ENCODE data around the gene STX12.
"Not testable (repeated sequence)": the region's sequence is repeated elsewhere in the genome, so short reads cannot be mapped to it uniquely, and the experiment has no call there.

Gene STX12

GRCh38 chr1:27772932-27773825 is at the start of gene STX12:
Gene STX12 (plus strand): TSS chr1:27773219. CDS start chr1:27773308, 89 bp downstream.
- peak; percentile 96 for DNase-seq

- no peak for DNase-seq
Measured at GRCh38 chr1:27724961-27725373, 48.1 kb upstream of the STX12 start.

GRCh38 chr1:27725374-27726172 is 47.4 kb upstream of the STX12 start, which contains the start of gene FAM76A:
Gene FAM76A (plus strand): TSS chr1:27725961. CDS start chr1:27726081, 120 bp downstream.
- DNase-seq = peak; percentile 97

- no peak for DNase-seq
Measured at GRCh38 chr1:27726173-27727044, 46.6 kb upstream of the STX12 start.

- DNase-seq = no peak
Measured at GRCh38 chr1:27727126-27727525, 45.9 kb upstream of the STX12 start.

- no peak for DNase-seq
Measured at GRCh38 chr1:27736252-27736651, 36.8 kb upstream of the STX12 start.

GRCh38 chr1:27741121-27741520 is 31.9 kb upstream of the STX12 start:
- DNase-seq = no peak

GRCh38 chr1:27744556-27744955 is 28.5 kb upstream of the STX12 start:
- no peak for DNase-seq

- no peak for DNase-seq
Measured at GRCh38 chr1:27745466-27745865, 27.6 kb upstream of the STX12 start.

GRCh38 chr1:27752360-27752759 is 20.7 kb upstream of the STX12 start:
- DNase-seq = no peak

- no peak for DNase-seq
Measured at GRCh38 chr1:27755286-27755685, 17.7 kb upstream of the STX12 start.

- no peak for DNase-seq
Measured at GRCh38 chr1:27755865-27756264, 17.2 kb upstream of the STX12 start.

GRCh38 chr1:27759236-27759635 is 13.8 kb upstream of the STX12 start:
- DNase-seq = no peak

- DNase-seq = no peak
Measured at GRCh38 chr1:27760426-27760825, 12.6 kb upstream of the STX12 start.

GRCh38 chr1:27762033-27762432 is 11.0 kb upstream of the STX12 start:
- no peak for DNase-seq

- no peak for DNase-seq
Measured at GRCh38 chr1:27763358-27763757, 9.7 kb upstream of the STX12 start.

GRCh38 chr1:27770293-27770830 is 2.7 kb upstream of the STX12 start:
- DNase-seq = no peak

- no peak for DNase-seq
Measured at GRCh38 chr1:27772036-27772931, 735 bp upstream of the STX12 start.

- DNase-seq = no peak
Measured at GRCh38 chr1:27773826-27774445, 917 bp downstream of the STX12 start.

- DNase-seq = no peak
Measured at GRCh38 chr1:27774654-27775053, 1.6 kb downstream of the STX12 start.

- DNase-seq = not testable (repeated sequence)
Measured at GRCh38 chr1:27775336-27775735, 2.3 kb downstream of the STX12 start.

Data from NCI-H226 (cell line).